ENCODE measurements around the gene FSTL4. TPM values are rescaled to one million over a fixed set of nuclear protein-coding genes. Genes with fewer than 3 reads are reported as not detected.

FSTL4 gene
- total RNA-seq, 1 experiment from 2014 or later, result 0.12 TPM

DNA sequence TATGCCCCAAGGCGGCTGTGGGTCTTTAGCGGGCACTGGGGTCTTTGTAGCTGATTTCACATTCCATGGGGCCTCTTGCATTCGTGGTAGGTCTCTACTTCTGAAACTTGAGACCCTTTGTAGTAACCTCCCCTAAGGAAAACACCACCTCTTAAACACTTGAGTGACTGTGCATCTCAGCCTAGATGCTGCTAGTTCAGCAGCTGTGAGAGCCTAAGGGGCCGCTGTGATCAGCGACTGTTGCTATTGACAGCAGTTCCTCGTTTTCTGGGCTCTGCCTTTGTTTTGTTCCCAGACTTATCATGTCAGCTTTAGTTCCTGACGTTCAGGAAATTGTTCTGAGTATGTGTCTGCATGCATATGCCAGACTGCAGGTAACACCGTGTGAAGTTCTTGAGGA is 389.4 kb downstream of the FSTL4 start:
- H3K9me3 Mint-ChIP-seq (ENCODE audit: unreplicated experiment), result no peaks in the 10 kb centered on the region
- H3K4me3 Mint-ChIP-seq (ENCODE audit: unreplicated experiment), result no peak overlapping the region
- no TSS peak for BruUV-seq (replicated peaks)
- H3K4me1 Mint-ChIP-seq (ENCODE audit: insufficient read depth, unreplicated experiment), result peaks cover 27% of the 10 kb centered on the region
- TF ChIP-seq, protein P1, sequence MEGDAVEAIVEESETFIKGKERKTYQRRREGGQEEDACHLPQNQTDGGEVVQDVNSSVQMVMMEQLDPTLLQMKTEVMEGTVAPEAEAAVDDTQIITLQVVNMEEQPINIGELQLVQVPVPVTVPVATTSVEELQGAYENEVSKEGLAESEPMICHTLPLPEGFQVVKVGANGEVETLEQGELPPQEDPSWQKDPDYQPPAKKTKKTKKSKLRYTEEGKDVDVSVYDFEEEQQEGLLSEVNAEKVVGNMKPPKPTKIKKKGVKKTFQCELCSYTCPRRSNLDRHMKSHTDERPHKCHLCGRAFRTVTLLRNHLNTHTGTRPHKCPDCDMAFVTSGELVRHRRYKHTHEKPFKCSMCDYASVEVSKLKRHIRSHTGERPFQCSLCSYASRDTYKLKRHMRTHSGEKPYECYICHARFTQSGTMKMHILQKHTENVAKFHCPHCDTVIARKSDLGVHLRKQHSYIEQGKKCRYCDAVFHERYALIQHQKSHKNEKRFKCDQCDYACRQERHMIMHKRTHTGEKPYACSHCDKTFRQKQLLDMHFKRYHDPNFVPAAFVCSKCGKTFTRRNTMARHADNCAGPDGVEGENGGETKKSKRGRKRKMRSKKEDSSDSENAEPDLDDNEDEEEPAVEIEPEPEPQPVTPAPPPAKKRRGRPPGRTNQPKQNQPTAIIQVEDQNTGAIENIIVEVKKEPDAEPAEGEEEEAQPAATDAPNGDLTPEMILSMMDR (IDR thresholded peaks at IDR 0.05; ENCODE audit: unreplicated experiment), result no peak
- no peak overlapping the region for H3K27ac Mint-ChIP-seq (ENCODE audit: low read depth, unreplicated experiment)
- DNase-seq (ENCODE audit: unreplicated experiment), result no peak
- ChIA-PET POLR2A (interaction anchor here (0.6 to 5.2 kb wide), 5 partner anchors 17 to 110 kb away, joined by 3 to 28 read pairs (median 4); no protein-coding TSS in a partner anchor), CTCF (interaction anchor here (0.5 to 1.6 kb wide), 6 partner anchors 8 to 646 kb away, joined by 3 read pairs; no protein-coding TSS in a partner anchor)
- no peaks in the 10 kb centered on the region for H3K27me3 Mint-ChIP-seq (ENCODE audit: insufficient read depth, unreplicated experiment)
- intact Hi-C loops (cut with micrococcal nuclease), result no loop called here
- no peaks in the 10 kb centered on the region for H3K36me3 Mint-ChIP-seq (ENCODE audit: insufficient read depth, unreplicated experiment)

DNA sequence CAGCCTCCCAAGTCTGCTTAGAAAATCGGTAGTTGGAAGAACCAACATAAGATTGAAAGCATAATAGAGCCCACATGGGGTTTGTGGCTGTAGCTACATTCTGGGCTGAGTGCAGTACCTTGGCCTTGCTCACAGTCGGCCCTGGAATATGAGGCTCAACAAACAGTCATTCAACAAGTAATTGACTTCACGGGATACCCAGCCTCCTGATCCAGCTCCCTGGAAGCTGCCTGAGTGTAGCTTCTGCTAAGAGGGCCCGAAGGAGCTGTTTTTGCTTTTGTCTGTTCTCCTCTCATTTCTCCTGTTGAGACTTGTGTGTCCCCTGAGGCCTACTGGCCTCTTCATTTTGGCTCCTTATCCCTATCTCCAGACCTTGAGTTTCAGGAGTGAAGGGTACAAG is 389.8 kb downstream of the FSTL4 start:
- intact Hi-C loops (cut with micrococcal nuclease), result no loop called here
- no peaks in the 10 kb centered on the region for H3K36me3 Mint-ChIP-seq (ENCODE audit: insufficient read depth, unreplicated experiment)
- TF ChIP-seq, protein P1 (IDR thresholded peaks at IDR 0.05; ENCODE audit: unreplicated experiment), result no peak
- no peaks in the 10 kb centered on the region for H3K9me3 Mint-ChIP-seq (ENCODE audit: unreplicated experiment)
- no peak for DNase-seq (ENCODE audit: unreplicated experiment)
- ChIA-PET CTCF (interaction anchor here (0.6 to 1.6 kb wide), 5 partner anchors 9 to 722 kb away, joined by 3 read pairs; no protein-coding TSS in a partner anchor), POLR2A (interaction anchor here (0.5 to 2.1 kb wide), 5 partner anchors 9 to 357 kb away, joined by 3 to 5 read pairs (median 3); no protein-coding TSS in a partner anchor)
- no TSS peak for BruUV-seq (replicated peaks)
- H3K27ac Mint-ChIP-seq (ENCODE audit: low read depth, unreplicated experiment), result no peak overlapping the region
- peaks cover 25% of the 10 kb centered on the region for H3K4me1 Mint-ChIP-seq (ENCODE audit: insufficient read depth, unreplicated experiment)
- H3K4me3 Mint-ChIP-seq (ENCODE audit: unreplicated experiment), result no peak overlapping the region
- no peaks in the 10 kb centered on the region for H3K27me3 Mint-ChIP-seq (ENCODE audit: insufficient read depth, unreplicated experiment)

DNA sequence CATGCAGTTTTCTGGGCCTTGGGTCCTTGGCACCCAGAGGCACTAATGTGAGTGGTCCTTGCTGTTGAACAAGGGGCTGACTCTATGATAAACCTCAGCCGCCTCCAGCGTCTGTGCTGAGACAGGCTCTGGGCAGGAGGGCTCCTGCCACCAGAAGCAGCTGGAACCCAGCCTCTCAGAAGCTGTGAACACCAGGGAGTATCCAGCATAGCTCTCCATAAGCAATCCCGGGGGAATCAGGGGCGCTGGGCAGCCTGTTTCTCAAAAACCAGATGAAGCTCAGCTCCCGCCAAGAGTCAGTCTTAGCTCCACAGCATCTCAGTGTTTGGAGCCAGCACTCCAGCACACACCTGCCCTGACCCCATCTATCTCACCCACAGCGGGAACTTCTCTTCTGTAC is 390.3 kb downstream of the FSTL4 start:
- no peaks in the 10 kb centered on the region for H3K36me3 Mint-ChIP-seq (ENCODE audit: insufficient read depth, unreplicated experiment)

DNA sequence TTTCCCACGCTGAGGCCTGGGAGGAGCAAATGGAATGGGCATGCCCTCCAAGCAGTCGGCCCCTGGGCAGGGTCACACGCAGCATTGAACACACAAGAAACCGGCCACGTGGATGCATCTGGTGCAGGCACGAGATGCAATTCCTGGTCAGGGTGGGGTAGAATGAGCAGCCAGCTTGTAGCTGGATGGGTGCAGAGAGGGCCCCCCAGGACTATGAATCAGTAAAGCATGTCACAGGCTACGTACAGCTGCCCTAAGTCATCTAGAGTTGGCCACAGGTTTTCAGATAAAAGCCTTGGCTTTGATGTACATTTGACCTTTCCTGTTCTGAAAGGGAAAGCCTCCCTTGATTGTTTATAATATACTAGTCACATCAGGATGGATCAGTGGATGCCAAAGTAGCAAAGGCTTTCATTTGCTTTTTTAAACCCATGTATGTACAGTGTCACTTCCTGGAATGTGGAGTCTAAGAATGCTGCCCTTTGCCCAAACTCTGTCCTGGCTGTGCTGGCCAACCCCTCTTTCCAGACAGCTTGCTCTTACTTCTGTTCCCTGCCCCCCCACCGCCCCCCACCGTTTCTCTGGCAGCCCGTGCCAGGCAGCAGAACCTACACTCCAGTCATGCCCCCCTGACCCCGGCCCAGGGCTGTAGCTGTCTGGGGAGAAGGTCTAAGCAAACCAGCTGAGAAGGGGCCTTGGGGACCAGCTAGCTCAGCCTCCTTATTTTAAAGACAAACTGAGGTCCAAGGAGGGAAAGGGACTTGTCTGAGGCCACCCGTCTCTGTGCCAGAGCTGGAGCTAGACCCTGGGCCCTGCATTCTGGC is 391.3 kb downstream of the FSTL4 start:
- peaks cover 11% of the 10 kb centered on the region for H3K4me1 Mint-ChIP-seq (ENCODE audit: insufficient read depth, unreplicated experiment)
- no peaks in the 10 kb centered on the region for H3K36me3 Mint-ChIP-seq (ENCODE audit: insufficient read depth, unreplicated experiment)
- TF ChIP-seq, protein P1 (IDR thresholded peaks at IDR 0.05; ENCODE audit: unreplicated experiment), result no peak
- POLR2A ChIA-PET, result no interaction called here
- no peak for DNase-seq (ENCODE audit: unreplicated experiment)
- CTCF ChIA-PET, result interaction anchor here (0.5 to 1.2 kb wide), 4 partner anchors 15 to 273 kb away, joined by 3 to 6 read pairs (median 4); no protein-coding TSS in a partner anchor
- H3K4me3 Mint-ChIP-seq (ENCODE audit: unreplicated experiment), result no peak overlapping the region
- no TSS peak for BruUV-seq (replicated peaks)
- no peaks in the 10 kb centered on the region for H3K27me3 Mint-ChIP-seq (ENCODE audit: insufficient read depth, unreplicated experiment)
- no peaks in the 10 kb centered on the region for H3K9me3 Mint-ChIP-seq (ENCODE audit: unreplicated experiment)
- H3K27ac Mint-ChIP-seq (ENCODE audit: low read depth, unreplicated experiment), result no peak overlapping the region
- intact Hi-C loops (cut with micrococcal nuclease), result no loop called here

More for the DNA sequence above, 390.3 kb downstream of the FSTL4 start:
- CTCF ChIA-PET, result interaction anchor here (0.7 to 1.6 kb wide), 3 partner anchors 89 to 722 kb away, joined by 3 read pairs; no protein-coding TSS in a partner anchor
- H3K27me3 Mint-ChIP-seq (ENCODE audit: insufficient read depth, unreplicated experiment), result no peaks in the 10 kb centered on the region
- peaks cover 20% of the 10 kb centered on the region for H3K4me1 Mint-ChIP-seq (ENCODE audit: insufficient read depth, unreplicated experiment)
- no peak overlapping the region for H3K27ac Mint-ChIP-seq (ENCODE audit: low read depth, unreplicated experiment)
- intact Hi-C loops (cut with micrococcal nuclease), result no loop called here
- TF ChIP-seq, protein P1 (IDR thresholded peaks at IDR 0.05; ENCODE audit: unreplicated experiment), result no peak
- BruUV-seq (replicated peaks), result no TSS peak
- DNase-seq (ENCODE audit: unreplicated experiment), result no peak
- POLR2A ChIA-PET, result interaction anchor here (0.5 to 2.1 kb wide), 4 partner anchors 8 to 356 kb away, joined by 3 to 5 read pairs (median 3); no protein-coding TSS in a partner anchor
- no peak overlapping the region for H3K4me3 Mint-ChIP-seq (ENCODE audit: unreplicated experiment)
- H3K9me3 Mint-ChIP-seq (ENCODE audit: unreplicated experiment), result no peaks in the 10 kb centered on the region
